ENCODE measurements around the gene ZBTB20. TPM values are rescaled to one million over a fixed set of nuclear protein-coding genes. Genes with fewer than 3 reads are reported as not detected.
A peak's percentile ranks its signal among the peaks of the same experiment; 100 is the strongest.

The ZBTB20 gene
- total and polyA plus RNA-seq, 4 donors, result 0.74 to 77.1 (median 27.9) TPM

GRCh38 chr3:114504941-114505628, 642.0 kb downstream of the ZBTB20 start:
- no peak for ATAC-seq (ENCODE audit: insufficient read depth, low FRiP score)
- Histone ChIP-seq H3K9ac (ENCODE audit: insufficient read depth in 1 of 2, low read length in 2 of 2) (no peak overlapping the region), H3K36me3 (ENCODE audit: control insufficient read depth in 4 of 4, insufficient read depth in 4 of 4, low read length in 4 of 4) (no peaks in the 10 kb centered on the region), H3K27me3 (ENCODE audit: control insufficient read depth in 3 of 3, insufficient read depth in 3 of 3, low read length in 2 of 3) (no peaks in the 10 kb centered on the region), H3K9me3 (ENCODE audit: control insufficient read depth in 4 of 4, insufficient read depth in 3 of 4, low read length in 3 of 4) (no peaks in the 10 kb centered on the region), H3K27ac (ENCODE audit: low read depth in 1 of 2, low read length in 1 of 2) (peak overlapping the region in 1 of 2 donors; percentile 66), H3K4me3 (no peak overlapping the region), H3K4me1 (ENCODE audit: control insufficient read depth in 5 of 5, insufficient read depth in 5 of 5, low read length in 5 of 5) (peaks cover 0 to 21% (median 0%) of the 10 kb centered on the region in 5 donors)
- 92 to 98% methylated on average over 4 of the region's 4 CpGs for WGBS, 2 donors
- no peak for TF ChIP-seq CTCF (IDR thresholded peaks at IDR 0.05; ENCODE audit: control extremely low read depth, extremely low read depth)
- no peak for DNase-seq

GRCh38 chr3:114502204-114502603, 644.9 kb downstream of the ZBTB20 start:
- no peak for DNase-seq
- Histone ChIP-seq H3K36me3 (ENCODE audit: control insufficient read depth in 4 of 4, insufficient read depth in 4 of 4, low read length in 4 of 4) (peaks cover 0 to 3% (median 0%) of the 10 kb centered on the region in 4 donors), H3K9me3 (ENCODE audit: control insufficient read depth in 4 of 4, insufficient read depth in 3 of 4, low read length in 3 of 4) (no peaks in the 10 kb centered on the region), H3K27ac (ENCODE audit: low read depth in 1 of 2, low read length in 1 of 2) (no peak overlapping the region), H3K27me3 (ENCODE audit: control insufficient read depth in 3 of 3, insufficient read depth in 3 of 3, low read length in 2 of 3) (no peaks in the 10 kb centered on the region), H3K4me1 (ENCODE audit: control insufficient read depth in 5 of 5, insufficient read depth in 5 of 5, low read length in 5 of 5) (peaks cover 0 to 33% (median 0%) of the 10 kb centered on the region in 5 donors), H3K9ac (ENCODE audit: insufficient read depth in 1 of 2, low read length in 2 of 2) (no peak overlapping the region), H3K4me3 (no peak overlapping the region)
- 72 to 79% methylated on average over 1 of the region's 1 CpG for WGBS, 2 donors
- ATAC-seq (ENCODE audit: insufficient read depth, low FRiP score), result no peak
- no peak for TF ChIP-seq CTCF (IDR thresholded peaks at IDR 0.05; ENCODE audit: control extremely low read depth, extremely low read depth)

GRCh38 chr3:114499976-114500375, 647.1 kb downstream of the ZBTB20 start:
- H3K27me3 ChIP-seq (ENCODE audit: control insufficient read depth in 3 of 3, insufficient read depth in 3 of 3, low read length in 2 of 3), result no peaks in the 10 kb centered on the region
- no peak overlapping the region for H3K27ac ChIP-seq (ENCODE audit: low read depth in 1 of 2, low read length in 1 of 2)
- H3K4me3 ChIP-seq, result no peak overlapping the region
- no peaks in the 10 kb centered on the region for H3K9me3 ChIP-seq (ENCODE audit: control insufficient read depth in 4 of 4, insufficient read depth in 3 of 4, low read length in 3 of 4)
- H3K36me3 ChIP-seq (ENCODE audit: control insufficient read depth in 4 of 4, insufficient read depth in 4 of 4, low read length in 4 of 4), result peaks cover 0 to 3% (median 0%) of the 10 kb centered on the region in 4 donors
- no peak for TF ChIP-seq CTCF (IDR thresholded peaks at IDR 0.05; ENCODE audit: control extremely low read depth, extremely low read depth)
- DNase-seq, result no peak
- peaks cover 0 to 41% (median 0%) of the 10 kb centered on the region in 5 donors for H3K4me1 ChIP-seq (ENCODE audit: control insufficient read depth in 5 of 5, insufficient read depth in 5 of 5, low read length in 5 of 5)
- ATAC-seq (ENCODE audit: insufficient read depth, low FRiP score), result no peak
- WGBS, 2 donors, result 23 to 47% methylated on average over 2 of the region's 2 CpGs
- H3K9ac ChIP-seq (ENCODE audit: insufficient read depth in 1 of 2, low read length in 2 of 2), result no peak overlapping the region
